MM.1S (cell line): ENCODE data around the gene CYSTM1.

Source experiments
- CTCF ChIP-seq: fragments of 300-600 bp; sonication (generic); IDR thresholded peaks from 2 replicates; pipeline ENCODE4 v1.5.1; 2016; ENCODE audit warnings: antibody characterized with exemption, low read length, mixed read lengths
- EZH2 ChIP-seq: fragments of 300-600 bp; sonication (generic); optimal IDR thresholded peaks from 2 replicates; pipeline ENCODE3; 2017; ENCODE audit warnings: low read depth, mild to moderate bottlenecking, antibody characterized with exemption, low read length, mixed read lengths

DNA sequence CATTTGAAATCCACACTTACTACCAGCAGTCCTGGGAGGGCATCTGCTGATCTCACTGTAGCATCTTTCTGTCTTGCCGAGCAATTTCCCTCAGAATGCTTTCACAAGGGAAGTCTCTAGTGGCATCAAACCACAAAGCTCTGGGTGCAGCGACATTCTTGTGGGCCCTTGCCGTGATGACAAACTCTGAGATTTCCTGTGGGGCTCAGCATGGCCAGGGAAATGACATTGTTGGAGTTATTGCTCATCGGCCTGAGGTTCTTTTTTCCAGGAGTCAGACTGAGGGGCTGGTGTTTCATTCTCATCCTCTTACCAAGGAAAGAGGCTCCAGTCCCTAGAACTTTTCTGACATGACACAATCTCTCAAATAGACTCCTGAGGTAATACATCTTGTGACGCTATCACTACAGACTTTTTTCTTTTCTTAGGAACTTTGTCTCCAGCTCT, 76.6 kb downstream of the CYSTM1 start:
- TF ChIP-seq CTCF (no peak), EZH2 (no peak)
